WTC11 (cell line): ENCODE data around the gene CNDP1. TPM values are rescaled to one million over a fixed set of nuclear protein-coding genes. Genes with fewer than 3 reads are reported as not detected.

ENCODE experiments used
- ATAC-seq: fragments of 200-7000 bp; cut with Tn5 transposase; 2 replicates; pipeline ENCODE4 v1.10.0; 2021; ENCODE audit warnings: mild to moderate bottlenecking, moderate library complexity
- CTCF ChIA-PET: fragments of 300-600 bp; sonication (Branson Sonifier 250); formaldehyde crosslinking; loops from one replicate; lab custom pipeline; 2021; ENCODE audit warnings: antibody characterized with exemption; lab: Charles Lee
- POLR2A ChIA-PET: fragments of 350-600 bp; sonication (Branson Sonifier 250); formaldehyde crosslinking; loops from one replicate; lab custom pipeline; 2021; ENCODE audit warnings: antibody characterized with exemption; lab: Charles Lee
- DNase-seq: peaks from one replicate; pipeline ENCODE4 v3.0.0; 2021; ENCODE audit warnings: low spot score
- H3K27ac Mint-ChIP-seq: 2 replicates; pipeline ENCODE4 v1.8.0; 2021; ENCODE audit warnings: mixed read lengths
- H3K27me3 Mint-ChIP-seq: 2 replicates; pipeline ENCODE4 v1.8.0; 2021; ENCODE audit warnings: low read depth, mild to moderate bottlenecking, moderate library complexity, mixed read lengths
- H3K36me3 Mint-ChIP-seq: 2 replicates; pipeline ENCODE4 v1.8.0; 2021; ENCODE audit warnings: mixed read lengths
- H3K4me1 Mint-ChIP-seq: 2 replicates; pipeline ENCODE4 v1.8.0; 2022; ENCODE audit warnings: mixed read lengths
- H3K4me3 Mint-ChIP-seq: 2 replicates; pipeline ENCODE4 v1.8.0; 2021; ENCODE audit warnings: mild to moderate bottlenecking, moderate library complexity, mixed read lengths
- H3K9me3 Mint-ChIP-seq: 2 replicates; pipeline ENCODE4 v1.8.0; 2021; ENCODE audit warnings: mixed read lengths
- AR ChIP-seq: fragments of 250-450 bp; sonication (Bioruptor Pico); IDR thresholded peaks from 2 replicates; pipeline ENCODE4 v1.9.0; 2021; ENCODE audit warnings: mild to moderate bottlenecking
- ATF1 ChIP-seq: sonication (generic); formaldehyde crosslinking; IDR thresholded peaks from 2 replicates; pipeline ENCODE4 v1.8.1; 2023; ENCODE audit warnings: mild to moderate bottlenecking, moderate library complexity, missing genetic modification reagents
- ELF4 ChIP-seq: sonication (generic); formaldehyde crosslinking; IDR thresholded peaks from 2 replicates; pipeline ENCODE4 v1.8.1; 2022; ENCODE audit warnings: low read depth, mild to moderate bottlenecking, moderate library complexity, missing genetic modification reagents
- ESRRA ChIP-seq: sonication (generic); formaldehyde crosslinking; IDR thresholded peaks from 2 replicates; pipeline ENCODE4 v1.8.1; 2022; ENCODE audit warnings: mild to moderate bottlenecking, missing genetic modification reagents, borderline replicate concordance
- JUN ChIP-seq: sonication (generic); formaldehyde crosslinking; IDR thresholded peaks from 2 replicates; pipeline ENCODE4 v1.8.0; 2023; ENCODE audit warnings: mild to moderate bottlenecking, missing genetic modification reagents
- MXD4 ChIP-seq: fragments of 250-450 bp; sonication (Bioruptor Pico); IDR thresholded peaks from 2 replicates; pipeline ENCODE4 v1.8.0; 2021; ENCODE audit warnings: mild to moderate bottlenecking, moderate library complexity, borderline replicate concordance
- NFYB ChIP-seq: sonication (generic); formaldehyde crosslinking; conservative IDR thresholded peaks from 2 replicates; pipeline ENCODE4 v1.8.0; 2022; ENCODE audit warnings: low read depth, missing genetic modification reagents
- PREB ChIP-seq: sonication (generic); formaldehyde crosslinking; IDR thresholded peaks from 2 replicates; pipeline ENCODE4 v1.8.1; 2022; ENCODE audit warnings: mild to moderate bottlenecking, missing genetic modification reagents, moderate library complexity, borderline replicate concordance
- RORB ChIP-seq: fragments of 250-450 bp; sonication (Bioruptor Pico); IDR thresholded peaks from 2 replicates; pipeline ENCODE4 v1.9.0; 2021; ENCODE audit warnings: mild to moderate bottlenecking
- TEAD1 ChIP-seq: sonication (generic); formaldehyde crosslinking; IDR thresholded peaks from 2 replicates; pipeline ENCODE4 v1.8.0; 2022; ENCODE audit warnings: mild to moderate bottlenecking, missing genetic modification reagents
- TEAD4 ChIP-seq: sonication (generic); formaldehyde crosslinking; IDR thresholded peaks from 2 replicates; pipeline ENCODE4 v1.8.0; 2022; ENCODE audit warnings: mild to moderate bottlenecking, missing genetic modification reagents
- total RNA-seq: library from RNA; stranded (reverse); gene quantifications from 3 replicates; pipeline ENCODE4 v1.2.3, GENCODE V29; 2021
- TF ChIP-seq, protein P1 (sequence below): sonication (generic); formaldehyde crosslinking; IDR thresholded peaks from 2 replicates; pipeline ENCODE4 v1.8.0; 2023; ENCODE audit warnings: missing genetic modification reagents, mild to moderate bottlenecking, borderline replicate concordance
- TF ChIP-seq, protein P2 (sequence below): sonication (generic); formaldehyde crosslinking; IDR thresholded peaks from 2 replicates; pipeline ENCODE4 v1.8.0; 2022; ENCODE audit warnings: mild to moderate bottlenecking, missing genetic modification reagents
- TF ChIP-seq, protein P3 (sequence below): sonication (generic); formaldehyde crosslinking; IDR thresholded peaks from 2 replicates; pipeline ENCODE4 v1.8.0; 2022; ENCODE audit warnings: mild to moderate bottlenecking, missing genetic modification reagents
- TF ChIP-seq, protein P4 (sequence below): sonication (generic); formaldehyde crosslinking; IDR thresholded peaks from 2 replicates; pipeline ENCODE4 v1.8.1; 2022; ENCODE audit warnings: low read depth, missing genetic modification reagents, borderline replicate concordance

The CNDP1 gene
- total RNA-seq, 1 experiment from 2014 or later, result 0.28 TPM

- TF ChIP-seq, protein P1, sequence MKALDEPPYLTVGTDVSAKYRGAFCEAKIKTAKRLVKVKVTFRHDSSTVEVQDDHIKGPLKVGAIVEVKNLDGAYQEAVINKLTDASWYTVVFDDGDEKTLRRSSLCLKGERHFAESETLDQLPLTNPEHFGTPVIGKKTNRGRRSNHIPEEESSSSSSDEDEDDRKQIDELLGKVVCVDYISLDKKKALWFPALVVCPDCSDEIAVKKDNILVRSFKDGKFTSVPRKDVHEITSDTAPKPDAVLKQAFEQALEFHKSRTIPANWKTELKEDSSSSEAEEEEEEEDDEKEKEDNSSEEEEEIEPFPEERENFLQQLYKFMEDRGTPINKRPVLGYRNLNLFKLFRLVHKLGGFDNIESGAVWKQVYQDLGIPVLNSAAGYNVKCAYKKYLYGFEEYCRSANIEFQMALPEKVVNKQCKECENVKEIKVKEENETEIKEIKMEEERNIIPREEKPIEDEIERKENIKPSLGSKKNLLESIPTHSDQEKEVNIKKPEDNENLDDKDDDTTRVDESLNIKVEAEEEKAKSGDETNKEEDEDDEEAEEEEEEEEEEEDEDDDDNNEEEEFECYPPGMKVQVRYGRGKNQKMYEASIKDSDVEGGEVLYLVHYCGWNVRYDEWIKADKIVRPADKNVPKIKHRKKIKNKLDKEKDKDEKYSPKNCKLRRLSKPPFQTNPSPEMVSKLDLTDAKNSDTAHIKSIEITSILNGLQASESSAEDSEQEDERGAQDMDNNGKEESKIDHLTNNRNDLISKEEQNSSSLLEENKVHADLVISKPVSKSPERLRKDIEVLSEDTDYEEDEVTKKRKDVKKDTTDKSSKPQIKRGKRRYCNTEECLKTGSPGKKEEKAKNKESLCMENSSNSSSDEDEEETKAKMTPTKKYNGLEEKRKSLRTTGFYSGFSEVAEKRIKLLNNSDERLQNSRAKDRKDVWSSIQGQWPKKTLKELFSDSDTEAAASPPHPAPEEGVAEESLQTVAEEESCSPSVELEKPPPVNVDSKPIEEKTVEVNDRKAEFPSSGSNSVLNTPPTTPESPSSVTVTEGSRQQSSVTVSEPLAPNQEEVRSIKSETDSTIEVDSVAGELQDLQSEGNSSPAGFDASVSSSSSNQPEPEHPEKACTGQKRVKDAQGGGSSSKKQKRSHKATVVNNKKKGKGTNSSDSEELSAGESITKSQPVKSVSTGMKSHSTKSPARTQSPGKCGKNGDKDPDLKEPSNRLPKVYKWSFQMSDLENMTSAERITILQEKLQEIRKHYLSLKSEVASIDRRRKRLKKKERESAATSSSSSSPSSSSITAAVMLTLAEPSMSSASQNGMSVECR (CRISPR knock-in tag), result no peak
- TF ChIP-seq ESRRA (CRISPR knock-in tag) (no peak), PREB (CRISPR knock-in tag) (no peak), JUN (CRISPR knock-in tag) (no peak), TEAD4 (CRISPR knock-in tag) (no peak), MXD4 (CRISPR knock-in tag) (no peak)
- TF ChIP-seq, protein P2, sequence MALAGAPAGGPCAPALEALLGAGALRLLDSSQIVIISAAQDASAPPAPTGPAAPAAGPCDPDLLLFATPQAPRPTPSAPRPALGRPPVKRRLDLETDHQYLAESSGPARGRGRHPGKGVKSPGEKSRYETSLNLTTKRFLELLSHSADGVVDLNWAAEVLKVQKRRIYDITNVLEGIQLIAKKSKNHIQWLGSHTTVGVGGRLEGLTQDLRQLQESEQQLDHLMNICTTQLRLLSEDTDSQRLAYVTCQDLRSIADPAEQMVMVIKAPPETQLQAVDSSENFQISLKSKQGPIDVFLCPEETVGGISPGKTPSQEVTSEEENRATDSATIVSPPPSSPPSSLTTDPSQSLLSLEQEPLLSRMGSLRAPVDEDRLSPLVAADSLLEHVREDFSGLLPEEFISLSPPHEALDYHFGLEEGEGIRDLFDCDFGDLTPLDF, result no peak
Observed at GRCh38 chr18:74530584-74530862, 3.8 kb upstream of the CNDP1 start (continued).

DNA sequence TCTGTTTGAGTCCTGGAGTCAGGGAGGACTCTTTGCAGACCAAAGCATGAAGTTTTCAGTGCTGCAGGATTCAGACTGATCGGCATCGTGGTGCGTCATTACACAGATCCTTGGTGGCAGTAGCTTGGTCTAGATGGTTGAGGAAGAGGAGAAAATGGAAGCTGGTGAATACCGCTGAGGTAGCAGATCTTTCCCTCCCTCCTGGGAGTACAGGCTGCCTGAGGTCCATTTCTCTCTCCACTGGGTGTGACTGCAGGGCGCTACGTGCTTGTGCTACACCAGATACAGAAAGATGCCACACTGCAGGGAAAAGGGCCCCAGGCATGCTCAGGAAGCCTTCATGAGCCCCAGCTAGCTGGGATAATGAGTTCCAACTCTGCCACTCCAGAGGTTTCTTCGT lies 3.3 kb upstream of the CNDP1 start:
- DNase-seq (no peak), ATAC-seq (no peak)
- Mint-ChIP-seq H3K4me1 (0 out of 2 replicates have a peak, but pooled peaks cover 4% of the 10 kb centered on the region), H3K27ac (no peak overlapping the region), H3K4me3 (no peak overlapping the region), H3K27me3 (no peaks in the 10 kb centered on the region; the same call in 1 of the 2 replicates), H3K36me3 (no peaks in the 10 kb centered on the region), H3K9me3 (peaks cover 5% of the 10 kb centered on the region)
- TF ChIP-seq RORB (CRISPR knock-in tag), result no peak
- TF ChIP-seq, protein P3, sequence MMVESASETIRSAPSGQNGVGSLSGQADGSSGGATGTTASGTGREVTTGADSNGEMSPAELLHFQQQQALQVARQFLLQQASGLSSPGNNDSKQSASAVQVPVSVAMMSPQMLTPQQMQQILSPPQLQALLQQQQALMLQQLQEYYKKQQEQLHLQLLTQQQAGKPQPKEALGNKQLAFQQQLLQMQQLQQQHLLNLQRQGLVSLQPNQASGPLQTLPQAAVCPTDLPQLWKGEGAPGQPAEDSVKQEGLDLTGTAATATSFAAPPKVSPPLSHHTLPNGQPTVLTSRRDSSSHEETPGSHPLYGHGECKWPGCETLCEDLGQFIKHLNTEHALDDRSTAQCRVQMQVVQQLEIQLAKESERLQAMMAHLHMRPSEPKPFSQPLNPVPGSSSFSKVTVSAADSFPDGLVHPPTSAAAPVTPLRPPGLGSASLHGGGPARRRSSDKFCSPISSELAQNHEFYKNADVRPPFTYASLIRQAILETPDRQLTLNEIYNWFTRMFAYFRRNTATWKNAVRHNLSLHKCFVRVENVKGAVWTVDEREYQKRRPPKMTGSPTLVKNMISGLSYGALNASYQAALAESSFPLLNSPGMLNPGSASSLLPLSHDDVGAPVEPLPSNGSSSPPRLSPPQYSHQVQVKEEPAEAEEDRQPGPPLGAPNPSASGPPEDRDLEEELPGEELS, result no peak
- no peak for TF ChIP-seq ATF1 (CRISPR knock-in tag)
- TF ChIP-seq AR, result no peak
- TF ChIP-seq ELF4 (CRISPR knock-in tag), result no peak
- TF ChIP-seq NFYB (CRISPR knock-in tag), result no peak
- TF ChIP-seq, protein P4, sequence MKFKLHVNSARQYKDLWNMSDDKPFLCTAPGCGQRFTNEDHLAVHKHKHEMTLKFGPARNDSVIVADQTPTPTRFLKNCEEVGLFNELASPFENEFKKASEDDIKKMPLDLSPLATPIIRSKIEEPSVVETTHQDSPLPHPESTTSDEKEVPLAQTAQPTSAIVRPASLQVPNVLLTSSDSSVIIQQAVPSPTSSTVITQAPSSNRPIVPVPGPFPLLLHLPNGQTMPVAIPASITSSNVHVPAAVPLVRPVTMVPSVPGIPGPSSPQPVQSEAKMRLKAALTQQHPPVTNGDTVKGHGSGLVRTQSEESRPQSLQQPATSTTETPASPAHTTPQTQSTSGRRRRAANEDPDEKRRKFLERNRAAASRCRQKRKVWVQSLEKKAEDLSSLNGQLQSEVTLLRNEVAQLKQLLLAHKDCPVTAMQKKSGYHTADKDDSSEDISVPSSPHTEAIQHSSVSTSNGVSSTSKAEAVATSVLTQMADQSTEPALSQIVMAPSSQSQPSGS (CRISPR knock-in tag), result no peak
- TF ChIP-seq TEAD1 (CRISPR knock-in tag), result no peak
- ChIA-PET POLR2A (no interaction called here), CTCF (interaction anchor here (2.5 kb wide), 1 partner anchor 21 kb away, joined by 14 read pairs; no protein-coding TSS in a partner anchor)
